ENCODE results near the gene DUOX1. TPM values are rescaled to one million over a fixed set of nuclear protein-coding genes. Genes with fewer than 3 reads are reported as not detected.

Gene DUOX1
- total RNA-seq, 1 donor from 2014 or later = 0.11 TPM

DNA sequence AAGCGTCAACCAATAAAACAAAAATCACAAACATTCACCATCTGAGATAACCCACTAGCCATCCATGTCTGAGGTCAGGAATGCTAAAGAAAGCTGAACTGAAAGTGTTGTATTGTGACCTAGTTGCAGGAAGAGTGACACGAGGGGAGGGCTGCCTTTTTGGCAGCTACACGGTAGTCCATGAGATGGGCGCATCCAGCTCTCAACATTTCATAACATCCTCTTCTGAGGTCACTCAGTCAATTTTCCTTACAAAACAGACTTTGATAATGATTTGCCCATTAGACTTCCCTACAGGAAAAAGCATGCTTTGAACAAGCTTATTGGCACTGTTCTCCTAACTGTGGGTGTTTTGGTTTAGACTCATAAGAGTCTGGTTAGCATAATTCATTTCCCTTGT, 73.4 kb downstream of the DUOX1 start:
- ChIA-PET CTCF (interaction anchor here (1.1 to 3.0 kb wide), 3 partner anchors 35 to 197 kb away, joined by 3 to 15 read pairs (median 6); no protein-coding TSS in a partner anchor), POLR2A (no interaction called here)
- TF ChIP-seq CTCF (IDR thresholded peaks at IDR 0.05) = no peak
- Mint-ChIP-seq H3K9me3 (no peaks in the 10 kb centered on the region), H3K4me3 (no peak overlapping the region), H3K27me3 (peaks cover 16% of the 10 kb centered on the region), H3K36me3 (ENCODE audit: low read depth) (peaks cover 13% of the 10 kb centered on the region), H3K4me1 (peaks cover 7% of the 10 kb centered on the region), H3K27ac (no peak overlapping the region)
- intact Hi-C loops (cut with micrococcal nuclease) = loop anchor here (5.0 kb wide), 2 partner anchors 319 to 476 kb away; partner anchors contain the start of gene SLC30A4
- ATAC-seq (ENCODE audit: low read depth) = no peak
- DNase-seq = no peak

- POLR2A ChIA-PET = interaction anchor here (1.3 kb wide), 1 partner anchor 197 kb away, joined by 5 read pairs; a partner anchor contains a TSS
- no peak overlapping the region for H3K4me3 Mint-ChIP-seq
Measured at GRCh38 chr15:45205192-45205591, 75.4 kb downstream of the DUOX1 start.

GRCh38 chr15:45212493-45212892, 82.7 kb downstream of the DUOX1 start:
- Mint-ChIP-seq H3K27me3 (peaks cover 18% of the 10 kb centered on the region), H3K27ac (no peak overlapping the region), H3K4me3 (no peak overlapping the region), H3K36me3 (ENCODE audit: low read depth) (no peaks in the 10 kb centered on the region), H3K4me1 (no peaks in the 10 kb centered on the region), H3K9me3 (no peaks in the 10 kb centered on the region)
- no peak for DNase-seq
- intact Hi-C loops (cut with micrococcal nuclease) = no loop called here
- CTCF ChIA-PET = interaction anchor here (0.6 to 1.2 kb wide), 2 partner anchors 12 to 245 kb away, joined by 3 read pairs; no protein-coding TSS in a partner anchor
- no peak for ATAC-seq (ENCODE audit: low read depth)
- POLR2A ChIA-PET = no interaction called here
- no peak for TF ChIP-seq CTCF (IDR thresholded peaks at IDR 0.05)

More at GRCh38 chr15:45205192-45205591, 75.4 kb downstream of the DUOX1 start:
- TF ChIP-seq CTCF (IDR thresholded peaks at IDR 0.05) = no peak
- H3K27me3 Mint-ChIP-seq = peaks cover 23% of the 10 kb centered on the region
- DNase-seq (no peak), ATAC-seq (ENCODE audit: low read depth) (no peak)
- H3K36me3 Mint-ChIP-seq (ENCODE audit: low read depth) = no peaks in the 10 kb centered on the region
- no peaks in the 10 kb centered on the region for H3K9me3 Mint-ChIP-seq
- intact Hi-C loops (cut with micrococcal nuclease) = no loop called here
- CTCF ChIA-PET = interaction anchor here (0.7 to 3.0 kb wide), 8 partner anchors 25 to 253 kb away, joined by 3 to 15 read pairs (median 4); no protein-coding TSS in a partner anchor
- no peak overlapping the region for H3K27ac Mint-ChIP-seq
- peaks cover 1% of the 10 kb centered on the region for H3K4me1 Mint-ChIP-seq

Other genes starting within 250 kb of the DUOX1 start
- not detected in 2 replicates for gene TERB2, start 173.3 kb upstream of the DUOX1 start, total RNA-seq
- 15.1 and 15.5 TPM in 2 replicates for gene SORD, start 106.8 kb upstream of the DUOX1 start, total RNA-seq
- gene DUOX2, start 15.8 kb upstream of the DUOX1 start, total RNA-seq = not detected in 2 replicates
- gene DUOXA2, start 15.7 kb upstream of the DUOX1 start, total RNA-seq = not detected in 2 replicates
- 0.15 and 0.33 TPM in 2 replicates for gene DUOXA1, start 115 bp upstream of the DUOX1 start, total RNA-seq
- gene SHF, start 58.0 kb downstream of the DUOX1 start, total RNA-seq = 5.8 and 8.5 TPM in 2 replicates
- not detected in 2 replicates for gene SLC28A2, start 122.2 kb downstream of the DUOX1 start, total RNA-seq
- gene GATM, start 248.6 kb downstream of the DUOX1 start, total RNA-seq = 12.6 and 15.7 TPM in 2 replicates